ENCODE data around the gene RINL. TPM values are rescaled to one million over a fixed set of nuclear protein-coding genes. Genes with fewer than 3 reads are reported as not detected.
"Not testable (repeated sequence)": the region's sequence is repeated elsewhere in the genome, so short reads cannot be mapped to it uniquely, and the experiment has no call there.

The RINL gene
- polyA plus RNA-seq, 1 experiment = 1.6 TPM

- DNase-seq (ENCODE audit: low read depth, low spot score) = no peak
- ChIA-PET POLR2A (interaction anchor here (0.6 kb wide), 1 partner anchor 176 kb away, joined by 3 read pairs; no protein-coding TSS in a partner anchor), CTCF (interaction anchor here (1.0 to 1.6 kb wide), 2 partner anchors 98 to 464 kb away, joined by 4 read pairs; partner anchors contain the start of gene FAM98C)
- Histone ChIP-seq H3K27me3 (ENCODE audit: control insufficient read depth, insufficient read depth, low read length) (no peaks in the 10 kb centered on the region), H3K9me3 (ENCODE audit: control insufficient read depth, insufficient read depth, low read length) (no peaks in the 10 kb centered on the region; the same call in 1 of the 2 replicates), H3K27ac (ENCODE audit: low read depth, low read length) (no peak overlapping the region), H3K4me3 (ENCODE audit: low read depth, low read length) (no peak overlapping the region)
- no peak for TF ChIP-seq CTCF (IDR thresholded peaks at IDR 0.05; ENCODE audit: low read depth, low read length)
Observed at GRCh38 chr19:38867171-38867780, 10.8 kb downstream of the RINL start.

DNA sequence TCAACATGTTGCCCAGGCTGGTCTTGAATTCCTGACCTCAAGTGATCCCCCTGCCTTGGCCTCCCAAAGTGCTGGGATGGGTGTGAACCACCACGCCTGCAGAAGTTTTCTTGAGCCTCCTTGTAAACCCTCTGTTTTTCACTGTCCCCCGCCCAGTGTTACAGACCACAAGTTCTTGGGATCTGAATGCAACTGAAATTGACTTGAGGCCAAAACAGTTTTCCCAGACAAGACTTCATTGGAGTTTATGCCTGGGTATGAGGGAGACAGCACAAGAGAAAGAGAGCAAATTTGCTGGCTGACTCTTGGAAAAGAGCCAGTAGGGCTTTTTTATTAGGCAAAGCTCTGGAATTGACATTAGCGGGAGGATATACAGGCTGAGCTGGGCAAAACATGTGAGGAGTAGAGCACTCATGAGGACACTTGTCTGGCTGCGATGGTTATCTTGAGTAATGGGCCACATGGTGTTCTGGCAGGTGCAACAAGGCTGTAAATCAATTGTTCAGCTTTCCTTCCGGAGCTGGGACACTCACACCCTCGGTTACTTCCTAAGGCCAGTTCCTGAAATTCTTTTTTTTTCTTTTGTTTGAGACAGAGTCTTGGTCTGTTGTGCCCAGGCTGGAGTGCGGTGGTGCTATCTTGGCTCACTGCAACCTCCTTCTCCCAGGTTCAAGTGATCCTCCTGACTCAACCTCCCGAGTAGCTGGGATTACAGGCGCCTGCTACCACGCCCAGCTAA is 15.6 kb downstream of the RINL start:
- Histone ChIP-seq H3K27ac (ENCODE audit: low read depth, low read length) (no peak overlapping the region), H3K9me3 (ENCODE audit: control insufficient read depth, insufficient read depth, low read length) (no peaks in the 10 kb centered on the region; the same call in 1 of the 2 replicates), H3K4me3 (ENCODE audit: low read depth, low read length) (no peak overlapping the region), H3K27me3 (ENCODE audit: control insufficient read depth, insufficient read depth, low read length) (no peaks in the 10 kb centered on the region)
- ChIA-PET CTCF (interaction anchor here (0.7 to 1.6 kb wide), 3 partner anchors 13 to 284 kb away, joined by 4 to 5 read pairs (median 5); no protein-coding TSS in a partner anchor), POLR2A (no interaction called here)
- TF ChIP-seq CTCF (IDR thresholded peaks at IDR 0.05; ENCODE audit: low read depth, low read length) = no peak
- DNase-seq (ENCODE audit: low read depth, low spot score) = no peak

- Histone ChIP-seq H3K27me3 (ENCODE audit: control insufficient read depth, insufficient read depth, low read length) (no peaks in the 10 kb centered on the region), H3K9me3 (ENCODE audit: control insufficient read depth, insufficient read depth, low read length) (no peaks in the 10 kb centered on the region; the same call in 1 of the 2 replicates), H3K4me3 (ENCODE audit: low read depth, low read length) (no peak overlapping the region), H3K27ac (ENCODE audit: low read depth, low read length) (no peak overlapping the region)
- POLR2A ChIA-PET = no interaction called here
- no peak for DNase-seq (ENCODE audit: low read depth, low spot score)
- no peak for TF ChIP-seq CTCF (IDR thresholded peaks at IDR 0.05; ENCODE audit: low read depth, low read length)
- CTCF ChIA-PET = interaction anchor here (1.8 kb wide), 1 partner anchor 8 kb away, joined by 5 read pairs; no protein-coding TSS in a partner anchor
Observed at GRCh38 chr19:38861368-38861767, 16.7 kb downstream of the RINL start.

- H3K27ac ChIP-seq (ENCODE audit: low read depth, low read length); H3K27me3 ChIP-seq (ENCODE audit: control insufficient read depth, insufficient read depth, low read length); POLR2A ChIA-PET; H3K9me3 ChIP-seq (ENCODE audit: control insufficient read depth, insufficient read depth, low read length); DNase-seq (ENCODE audit: low read depth, low spot score); H3K4me3 ChIP-seq (ENCODE audit: low read depth, low read length): not testable (repeated sequence)
- CTCF ChIA-PET = interaction anchor here (0.8 to 1.8 kb wide), 2 partner anchors 9 to 27 kb away, joined by 3 to 5 read pairs; no protein-coding TSS in a partner anchor
Observed at GRCh38 chr19:38859631-38860204, 18.4 kb downstream of the RINL start.

DNA sequence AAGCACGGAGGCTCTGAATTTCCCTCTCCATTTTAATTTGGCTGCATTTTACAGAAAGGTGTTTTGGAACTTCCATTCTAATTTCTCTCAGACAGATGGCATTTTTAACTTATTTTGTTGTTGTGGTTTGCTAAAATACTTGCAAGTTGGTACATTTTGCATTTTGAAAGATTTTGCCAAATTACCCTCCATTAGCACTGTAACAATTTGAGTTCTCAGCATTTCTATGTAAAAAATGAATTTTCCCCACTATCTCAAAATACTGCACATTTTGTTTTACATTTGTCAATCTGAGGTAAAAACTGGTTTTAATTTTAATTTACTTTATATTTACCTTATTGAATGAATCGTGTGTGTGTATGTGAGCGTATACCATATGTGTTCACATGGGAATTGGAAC is 21.3 kb downstream of the RINL start:
- Histone ChIP-seq H3K9me3 (ENCODE audit: control insufficient read depth, insufficient read depth, low read length) (no peaks in the 10 kb centered on the region; the same call in 1 of the 2 replicates), H3K4me3 (ENCODE audit: low read depth, low read length) (no peak overlapping the region), H3K27me3 (ENCODE audit: control insufficient read depth, insufficient read depth, low read length) (no peaks in the 10 kb centered on the region), H3K27ac (ENCODE audit: low read depth, low read length) (no peak overlapping the region)
- TF ChIP-seq CTCF (IDR thresholded peaks at IDR 0.05; ENCODE audit: low read depth, low read length) = no peak
- ChIA-PET POLR2A (no interaction called here), CTCF (no interaction called here)
- DNase-seq (ENCODE audit: low read depth, low spot score) = no peak

DNA sequence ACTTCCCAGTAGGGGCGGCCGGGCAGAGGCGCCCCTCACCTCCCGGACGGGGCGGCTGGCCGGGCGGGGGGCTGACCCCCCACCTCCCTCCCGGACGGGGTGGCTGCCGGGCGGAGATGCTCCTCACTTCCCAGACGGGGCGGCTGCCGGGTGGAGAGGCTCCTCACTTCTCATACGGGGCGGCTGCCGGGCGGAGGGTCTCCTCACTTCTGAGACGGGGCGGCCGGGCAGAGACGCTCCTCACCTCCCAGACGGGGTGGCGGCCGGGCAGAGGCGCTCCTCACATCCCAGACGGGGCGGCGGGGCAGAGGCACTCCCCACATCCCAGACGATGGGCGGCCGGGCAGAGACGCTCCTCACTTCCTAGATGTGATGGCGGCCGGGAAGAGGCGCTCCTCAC is 22.3 kb downstream of the RINL start:
- H3K27ac ChIP-seq (ENCODE audit: low read depth, low read length); H3K9me3 ChIP-seq (ENCODE audit: control insufficient read depth, insufficient read depth, low read length); DNase-seq (ENCODE audit: low read depth, low spot score); POLR2A ChIA-PET; CTCF ChIA-PET; H3K4me3 ChIP-seq (ENCODE audit: low read depth, low read length); H3K27me3 ChIP-seq (ENCODE audit: control insufficient read depth, insufficient read depth, low read length): not testable (repeated sequence)

DNA sequence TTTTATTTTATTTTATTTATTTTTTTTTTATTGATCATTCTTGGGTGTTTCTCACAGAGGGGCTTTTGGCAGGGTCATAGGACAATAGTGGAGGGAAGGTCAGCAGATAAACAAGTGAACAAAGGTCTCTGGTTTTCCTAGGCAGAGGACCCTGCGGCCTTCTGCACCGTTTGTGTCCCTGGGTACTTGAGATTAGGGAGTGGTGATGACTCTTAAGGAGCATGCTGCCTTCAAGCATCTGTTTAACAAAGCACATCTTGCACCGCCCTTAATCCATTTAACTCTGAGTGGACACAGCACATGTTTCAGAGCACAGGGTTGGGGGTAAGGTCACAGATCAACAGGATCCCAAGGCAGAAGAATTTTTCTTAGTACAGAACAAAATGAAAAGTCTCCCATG is 23.1 kb downstream of the RINL start:
- H3K9me3 ChIP-seq (ENCODE audit: control insufficient read depth, insufficient read depth, low read length); CTCF ChIA-PET; H3K27me3 ChIP-seq (ENCODE audit: control insufficient read depth, insufficient read depth, low read length); H3K4me3 ChIP-seq (ENCODE audit: low read depth, low read length); POLR2A ChIA-PET; H3K27ac ChIP-seq (ENCODE audit: low read depth, low read length); DNase-seq (ENCODE audit: low read depth, low spot score): not testable (repeated sequence)

Data from AG04450 (cell line).